HCT116 (cell line): ENCODE measurements around the gene ASGR2. TPM values are rescaled to one million over a fixed set of nuclear protein-coding genes. Genes with fewer than 3 reads are reported as not detected.

Experiments used
- ATAC-seq: fragments of 200-7000 bp; cut with Tn5 transposase; 2 replicates; pipeline ENCODE4 v1.9.1; 2020; ENCODE audit warnings: mild to moderate bottlenecking, moderate library complexity
- BruUV-seq: library from RNA; stranded (reverse); fragments of 400-500 nt; replicated peaks from 2 replicates; lab custom pipeline; 2021; lab: Mats Ljungman, UMichigan
- CTCF ChIA-PET: fragments of 300-600 bp; sonication (Branson Sonifier 250); formaldehyde crosslinking; loops from one replicate; lab custom pipeline; 2021; ENCODE audit warnings: antibody characterized with exemption; lab: Charles Lee
- POLR2A ChIA-PET: fragments of 300-600, 350-600 bp; sonication (Branson Sonifier 250); formaldehyde crosslinking; loops from one replicate; lab custom pipeline; 2021; ENCODE audit warnings: antibody characterized with exemption; lab: Charles Lee
- RAD21 ChIA-PET, 2 experiments: fragments of 300-600 bp; sonication (Branson Sonifier 250); formaldehyde crosslinking; loops; one replicate each; lab custom pipeline; 2023; ENCODE audit warnings: low total read pairs in 2 of 2; ENCODE audit not compliant: uncharacterized antibody in 2 of 2, unreplicated experiment in 2 of 2, low non-redundant PET in 1 of 2; lab: Charles Lee
- DNase-seq: peaks from one replicate; pipeline ENCODE4 v3.0.0-alpha.2; 2010; ENCODE audit warnings: low read depth, low spot score
- H2AFZ ChIP-seq: fragments of 200-600 bp; shearing (Covaris generic), sonication (generic); 2 replicates; pipeline ENCODE4 v1.6.1; 2017; ENCODE audit warnings: low read depth, mixed run types, mixed read lengths, antibody characterized with exemption, low read length; ENCODE audit not compliant: poor library complexity, severe bottlenecking
- H3K27ac ChIP-seq: 2 replicates; pipeline ENCODE4 v1.5.1; 2012; ENCODE audit warnings: low read depth, low read length
- H3K27me3 ChIP-seq: fragments of 200-600 bp; sonication (generic); 2 replicates; pipeline ENCODE4 v1.6.1; 2016; ENCODE audit warnings: mixed run types, low read length, mixed read lengths; ENCODE audit not compliant: insufficient read depth
- H3K36me3 ChIP-seq, 2 experiments: fragments of 200-500 bp in 1 of 2; fragments of 200-600 bp in 1 of 2; sonication (Bioruptor generic) in 1 of 2; sonication (generic) in 1 of 2; 2 replicates each; pipeline versions ENCODE4 v1.5.1 to v1.6.1; 2014 to 2016; ENCODE audit warnings: low read length in 2 of 2, inconsistent platforms in 1 of 2, mixed read lengths in 1 of 2, mixed run types in 1 of 2; ENCODE audit not compliant: insufficient read depth in 2 of 2, control insufficient read depth in 1 of 2
- H3K4me1 ChIP-seq, 2 experiments: fragments of 200-600 bp in 1 of 2; sonication (generic) in 1 of 2; 2 replicates each; pipeline versions ENCODE4 v1.5.1 to v1.6.1; 2012 to 2017; ENCODE audit warnings: low read length in 2 of 2, inconsistent platforms in 1 of 2, mild to moderate bottlenecking in 1 of 2, mixed read lengths in 1 of 2, mixed run types in 1 of 2, moderate library complexity in 1 of 2; ENCODE audit not compliant: insufficient read depth in 2 of 2, control insufficient read depth in 1 of 2
- H3K4me2 ChIP-seq: fragments of 200-600 bp; sonication (generic); 2 replicates; pipeline ENCODE4 v1.6.1; 2017; ENCODE audit warnings: mixed run types, low read length, mixed read lengths
- H3K4me3 ChIP-seq, 2 experiments: fragments of 200-600 bp in 1 of 2; sonication (generic) in 1 of 2; replicated peaks in 1 of 2; 2 replicates each; pipeline ENCODE4 v1.5.1; 2011 to 2016; ENCODE audit warnings: low read length in 2 of 2, control low read depth in 1 of 2, low read depth in 1 of 2, mild to moderate bottlenecking in 1 of 2, mixed read lengths in 1 of 2, mixed run types in 1 of 2
- H3K79me2 ChIP-seq: fragments of 200-600 bp; sonication (generic); 2 replicates; pipeline ENCODE4 v1.6.1; 2017; ENCODE audit warnings: mild to moderate bottlenecking, mixed run types, low read length, moderate library complexity, mixed read lengths; ENCODE audit not compliant: insufficient read depth
- H3K9ac ChIP-seq: fragments of 200-600 bp; sonication (generic); 2 replicates; pipeline ENCODE4 v1.6.1; 2016; ENCODE audit warnings: low read length, mixed read lengths
- H3K9me2 ChIP-seq: fragments of 200-600 bp; sonication (generic), shearing (Covaris generic); 2 replicates; pipeline ENCODE4 v1.6.1; 2017; ENCODE audit warnings: mixed run types, mild to moderate bottlenecking, moderate library complexity; ENCODE audit not compliant: insufficient read depth
- H3K9me3 ChIP-seq, 2 experiments: fragments of 200-500 bp in 1 of 2; fragments of 200-600 bp in 1 of 2; sonication (Bioruptor generic) in 1 of 2; sonication (generic) in 1 of 2; 2 replicates each; pipeline ENCODE4 v1.6.1; 2014 to 2017; ENCODE audit warnings: low read length in 2 of 2, mixed read lengths in 2 of 2, inconsistent platforms in 1 of 2, low read depth in 1 of 2, mild to moderate bottlenecking in 1 of 2, mixed run types in 1 of 2, moderate library complexity in 1 of 2; ENCODE audit not compliant: control insufficient read depth in 1 of 2, insufficient read depth in 1 of 2
- H4K20me1 ChIP-seq: fragments of 200-600 bp; sonication (generic), shearing (Covaris generic); 2 replicates; pipeline ENCODE4 v1.6.1; 2017; ENCODE audit warnings: mixed run types, mild to moderate bottlenecking, moderate library complexity; ENCODE audit not compliant: insufficient read depth
- CTCF ChIP-seq, 3 experiments: fragments of 200-600 bp in 1 of 3; sonication (generic) in 1 of 3; IDR thresholded peaks in 2 of 3; conservative IDR thresholded peaks in 1 of 3; 2 replicates each; pipeline ENCODE4 v1.5.1; 2012 to 2017; ENCODE audit warnings: low read depth in 2 of 3, low read length in 2 of 3, antibody characterized with exemption in 1 of 3, borderline replicate concordance in 1 of 3, control low read depth in 1 of 3, mild to moderate bottlenecking in 1 of 3, mixed read lengths in 1 of 3, mixed run types in 1 of 3, moderate library complexity in 1 of 3; ENCODE audit not compliant: insufficient read depth in 1 of 3
- RAD21 ChIP-seq: IDR thresholded peaks from 2 replicates; pipeline ENCODE4 v1.6.1; 2012; ENCODE audit warnings: low read depth, mild to moderate bottlenecking
- ZBTB33 ChIP-seq: IDR thresholded peaks from 2 replicates; pipeline ENCODE4 v1.6.1; 2011; ENCODE audit warnings: mild to moderate bottlenecking, low read length, moderate library complexity; ENCODE audit not compliant: insufficient replicate concordance; ENCODE audit errors: extremely low read depth
- intact Hi-C: fragments of 100-400 bp; cut with micrococcal nuclease; formaldehyde crosslinking; loops from 2 replicates; pipeline ENCODE4 v1.10.0; 2022
- total RNA-seq: library from RNA; stranded (reverse); gene quantifications from one replicate; pipeline ENCODE4 v1.2.1, GENCODE V29; 2021; ENCODE audit not compliant: unreplicated experiment

Gene ASGR2
- total RNA-seq, 1 experiment from 2014 or later = 0.32 TPM

GRCh38 chr17:7136266-7136877, 21.8 kb upstream of the ASGR2 start:
- no peak for TF ChIP-seq ZBTB33
- peak; percentile 94 for TF ChIP-seq RAD21
- TF ChIP-seq CTCF (IDR thresholded peaks at IDR 0.05 in 2 of 3, conservative IDR thresholded peaks at IDR 0.05 in 1 of 3; ENCODE audit: borderline replicate concordance in 1 of 3, insufficient read depth in 1 of 3, low read depth in 2 of 3, low read length in 2 of 3) = peak; percentile 91 to 99 (median 93)
- H3K9me3 ChIP-seq = no peaks in the 10 kb centered on the region
- ChIA-PET RAD21 (interaction anchor here (1.1 to 1.8 kb wide), 4 partner anchors 84 to 91 kb away, joined by 3 to 8 read pairs (median 6); no protein-coding TSS in a partner anchor), CTCF (interaction anchor here (0.8 to 4.7 kb wide), 6 partner anchors 12 to 89 kb away, joined by 3 to 62 read pairs (median 4); no protein-coding TSS in a partner anchor), POLR2A (interaction anchor here (0.8 to 2.5 kb wide), 3 partner anchors 76 to 90 kb away, joined by 3 to 9 read pairs (median 3); no protein-coding TSS in a partner anchor)
- no peaks in the 10 kb centered on the region for H3K9me2 ChIP-seq
- no peaks in the 10 kb centered on the region for H4K20me1 ChIP-seq
- peaks cover 5 to 14% of the 10 kb centered on the region in 2 experiments for H3K4me1 ChIP-seq
- no peaks in the 10 kb centered on the region for H3K36me3 ChIP-seq
- peak overlapping the region; percentile 85 for H3K4me2 ChIP-seq
- no peaks in the 10 kb centered on the region for H3K27me3 ChIP-seq
- BruUV-seq = no TSS peak
- H3K4me3 ChIP-seq = peak overlapping the region; percentile 33 to 52
- peak overlapping the region; percentile 96 for H2AFZ ChIP-seq
- DNase-seq (peak; percentile 57), ATAC-seq (peak; percentile 57)
- H3K9ac ChIP-seq = peak overlapping the region; percentile 26; the same call in 1 of the 2 replicates
- intact Hi-C loops = loop anchor here (1.0 kb wide), 2 partner anchors 84 to 90 kb away; no protein-coding TSS in a partner anchor
- no peaks in the 10 kb centered on the region for H3K79me2 ChIP-seq
- no peak overlapping the region for H3K27ac ChIP-seq
